Thyroid gland (tissue), 4 donors: ENCODE data around the gene BICD1. TPM values are rescaled to one million over a fixed set of nuclear protein-coding genes. Genes with fewer than 3 reads are reported as not detected.
A peak's percentile ranks its signal among the peaks of the same experiment; 100 is the strongest.

Experiments used
- DNase-seq, 2 donors: peaks; one replicate each; pipeline ENCODE4 v3.0.0-alpha.2; 2019
- H3K27ac ChIP-seq, 3 donors: fragments of 200-600 bp; sonication (generic); 1 replicate in 2 of 3; 2 replicates in 1 of 3; pipeline ENCODE4 v1.5.1; 2016 to 2019; ENCODE audit warnings: mild to moderate bottlenecking in 1 of 3, moderate library complexity in 1 of 3
- H3K27me3 ChIP-seq: fragments of 200-600 bp; sonication (generic); one replicate; pipeline ENCODE4 v1.5.1; 2019
- H3K36me3 ChIP-seq, 2 donors: fragments of 200-600 bp; sonication (generic); one replicate each; pipeline ENCODE4 v1.5.1; 2016 to 2019
- H3K4me1 ChIP-seq, 2 donors: fragments of 200-600 bp; sonication (generic); one replicate each; pipeline ENCODE4 v1.5.1; 2017 to 2019
- H3K4me3 ChIP-seq, 3 donors: fragments of 200-600 bp; sonication (generic); replicated peaks in 1 of 3; 1 replicate in 2 of 3; 2 replicates in 1 of 3; pipeline ENCODE4 v1.5.1; 2016; ENCODE audit warnings: mild to moderate bottlenecking in 1 of 3
- H3K9me3 ChIP-seq: fragments of 200-600 bp; sonication (generic); one replicate; pipeline ENCODE4 v1.5.1; 2017
- POLR2A ChIP-seq, 2 donors: fragments of 450-650 bp; IDR thresholded peaks; one replicate each; pipeline ENCODE4 v1.6.1; 2017; ENCODE audit warnings: antibody characterized with exemption in 2 of 2, mild to moderate bottlenecking in 2 of 2, moderate library complexity in 1 of 2
- WGBS, 2 donors: methylation state at CpG; one replicate each; pipeline ENCODE4 v1.1.5; 2017; 5-methylcytosine and 5-hydroxymethylcytosine counted together
- intact Hi-C: fragments of 100-400 bp; cut with DNase I; formaldehyde crosslinking; loops from one replicate; pipeline ENCODE4 v1.15.1; 2023
- total RNA-seq, 4 donors: library from RNA; depleted of rRNA; stranded (reverse); fragments of >200 nt; gene quantifications; one replicate each; pipeline ENCODE4 v1.2.3, GENCODE V29; 2016
- TF ChIP-seq, protein P1 (sequence below), 6 experiments: fragments of 200-600 bp in 3 of 6; fragments of 450-650 bp in 3 of 6; sonication (generic) in 3 of 6; IDR thresholded peaks; one replicate each; pipeline ENCODE4 v1.5.1; 2016 to 2019; ENCODE audit warnings: antibody characterized with exemption in 6 of 6, mild to moderate bottlenecking in 2 of 6, inconsistent platforms in 1 of 6, moderate library complexity in 1 of 6

Gene BICD1
- total RNA-seq, 4 donors from 2014 or later, result 16.7 to 33.7 (median 24.7) TPM

- WGBS, 2 donors, result 74 to 76% methylated on average over 11 of the region's 11 CpGs
- no peak for DNase-seq
- intact Hi-C loops, result no loop called here
These were observed 1.9 kb upstream of the BICD1 start for GRCh38 chr12:32104572-32105355.

DNA sequence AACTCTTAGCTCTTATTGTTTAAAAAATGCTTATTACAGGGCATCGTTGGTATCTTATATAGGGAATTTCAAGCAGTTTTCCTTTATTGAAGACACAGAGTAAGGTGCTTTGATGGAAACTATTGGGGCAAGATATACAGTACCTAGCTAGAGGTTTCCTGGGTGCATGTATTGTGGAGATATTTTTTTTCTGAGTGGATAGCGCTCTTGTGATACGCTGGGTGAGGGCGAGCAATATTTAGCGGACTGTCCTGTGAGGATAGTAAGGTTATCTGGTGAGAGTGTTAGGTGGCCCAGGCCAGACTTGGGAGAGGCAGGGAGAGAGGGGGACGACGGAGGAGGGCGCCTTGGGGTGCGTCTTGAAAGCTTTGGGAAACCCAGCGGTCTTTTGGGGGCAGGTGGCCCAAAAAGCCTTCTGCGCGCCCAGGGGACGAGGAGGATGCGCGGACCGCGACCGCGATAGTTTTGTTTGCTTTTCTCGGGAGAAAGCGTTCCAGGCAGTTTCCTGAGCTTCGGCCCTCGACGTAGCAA lies 596 bp upstream of the BICD1 start:
- WGBS, 2 donors, result 14 to 29% methylated on average over 11 to 24 of the region's 24 CpGs
- intact Hi-C loops, result no loop called here

More at GRCh38 chr12:32104572-32105355, 1.9 kb upstream of the BICD1 start:
- Histone ChIP-seq H3K27me3 (no peaks in the 10 kb centered on the region), H3K4me3 (no peak overlapping the region), H3K9me3 (no peaks in the 10 kb centered on the region), H3K36me3 (no peaks in the 10 kb centered on the region), H3K4me1 (peaks cover 8 to 13% of the 10 kb centered on the region in 2 donors), H3K27ac (no peak overlapping the region)
- TF ChIP-seq, protein P1, sequence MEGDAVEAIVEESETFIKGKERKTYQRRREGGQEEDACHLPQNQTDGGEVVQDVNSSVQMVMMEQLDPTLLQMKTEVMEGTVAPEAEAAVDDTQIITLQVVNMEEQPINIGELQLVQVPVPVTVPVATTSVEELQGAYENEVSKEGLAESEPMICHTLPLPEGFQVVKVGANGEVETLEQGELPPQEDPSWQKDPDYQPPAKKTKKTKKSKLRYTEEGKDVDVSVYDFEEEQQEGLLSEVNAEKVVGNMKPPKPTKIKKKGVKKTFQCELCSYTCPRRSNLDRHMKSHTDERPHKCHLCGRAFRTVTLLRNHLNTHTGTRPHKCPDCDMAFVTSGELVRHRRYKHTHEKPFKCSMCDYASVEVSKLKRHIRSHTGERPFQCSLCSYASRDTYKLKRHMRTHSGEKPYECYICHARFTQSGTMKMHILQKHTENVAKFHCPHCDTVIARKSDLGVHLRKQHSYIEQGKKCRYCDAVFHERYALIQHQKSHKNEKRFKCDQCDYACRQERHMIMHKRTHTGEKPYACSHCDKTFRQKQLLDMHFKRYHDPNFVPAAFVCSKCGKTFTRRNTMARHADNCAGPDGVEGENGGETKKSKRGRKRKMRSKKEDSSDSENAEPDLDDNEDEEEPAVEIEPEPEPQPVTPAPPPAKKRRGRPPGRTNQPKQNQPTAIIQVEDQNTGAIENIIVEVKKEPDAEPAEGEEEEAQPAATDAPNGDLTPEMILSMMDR (IDR thresholded peaks at IDR 0.05), result no peak
- no peak for TF ChIP-seq POLR2A (IDR thresholded peaks at IDR 0.05)

GRCh38 chr12:32107359-32108267 lies 966 bp downstream of the BICD1 start:
- intact Hi-C loops, result no loop called here
- peaks cover 13 to 15% of the 10 kb centered on the region in 2 donors for H3K4me1 ChIP-seq
- H3K27me3 ChIP-seq, result no peaks in the 10 kb centered on the region
- TF ChIP-seq, protein P1 (IDR thresholded peaks at IDR 0.05), result no peak
- TF ChIP-seq POLR2A (IDR thresholded peaks at IDR 0.05), result peak in 1 of 2 donors; percentile 30
- WGBS, 2 donors, result 6 to 14% methylated on average over 14 of the region's 14 CpGs
- H3K9me3 ChIP-seq, result no peaks in the 10 kb centered on the region
- H3K4me3 ChIP-seq, result peak overlapping the region; percentile 23 to 80 (median 78)
- DNase-seq, result peak; percentile 30 to 57
- peak overlapping the region; percentile 68 to 89 (median 86) for H3K27ac ChIP-seq
- no peaks in the 10 kb centered on the region for H3K36me3 ChIP-seq

More for the DNA sequence above, 596 bp upstream of the BICD1 start:
- no peak for TF ChIP-seq POLR2A (IDR thresholded peaks at IDR 0.05)
- TF ChIP-seq, protein P1 (IDR thresholded peaks at IDR 0.05), result no peak
- H3K27ac ChIP-seq, result peak overlapping the region; percentile 68 to 89 (median 86)
- no peaks in the 10 kb centered on the region for H3K27me3 ChIP-seq
- no peaks in the 10 kb centered on the region for H3K36me3 ChIP-seq
- H3K4me3 ChIP-seq, result peak overlapping the region; percentile 23 to 80 (median 78)
- no peak for DNase-seq
- H3K4me1 ChIP-seq, result peaks cover 13 to 15% of the 10 kb centered on the region in 2 donors
- no peaks in the 10 kb centered on the region for H3K9me3 ChIP-seq

DNA sequence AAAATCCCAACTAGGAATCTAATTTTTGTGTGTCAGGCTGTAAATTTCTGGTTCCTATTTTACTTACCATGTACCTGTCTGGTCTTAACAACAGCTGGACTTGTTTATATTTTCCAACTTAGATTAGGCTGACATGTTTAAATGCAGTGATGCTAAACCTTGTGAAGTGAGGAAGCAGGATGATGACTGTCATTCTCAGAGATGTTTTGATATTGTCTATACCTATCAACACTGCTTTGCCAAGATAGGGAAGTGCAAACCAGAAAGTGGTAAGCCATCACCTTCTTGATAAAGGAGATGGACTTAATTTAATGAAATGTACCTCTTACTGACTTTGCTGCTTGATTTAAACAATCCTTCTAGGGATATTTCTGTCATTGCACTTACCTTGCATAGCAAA lies 2.1 kb downstream of the BICD1 start:
- no peaks in the 10 kb centered on the region for H3K36me3 ChIP-seq
- no peaks in the 10 kb centered on the region for H3K9me3 ChIP-seq
- no peak overlapping the region for H3K27ac ChIP-seq
- H3K27me3 ChIP-seq, result no peaks in the 10 kb centered on the region
- TF ChIP-seq, protein P1 (IDR thresholded peaks at IDR 0.05), result no peak
- TF ChIP-seq POLR2A (IDR thresholded peaks at IDR 0.05), result no peak
- H3K4me1 ChIP-seq, result peaks cover 13 to 15% of the 10 kb centered on the region in 2 donors
- intact Hi-C loops, result no loop called here
- DNase-seq, result no peak
- H3K4me3 ChIP-seq, result no peak overlapping the region
